ENCODE measurements around the gene FMN1. TPM values are rescaled to one million over a fixed set of nuclear protein-coding genes. Genes with fewer than 3 reads are reported as not detected.

Gene FMN1
- total and polyA plus RNA-seq, 10 of the 15 experiments (the other 5 are each of a cell fraction or from before 2014, with no cell fraction given) = 0.05 to 0.16 (median 0.08) TPM; not detected in 4

- TF ChIP-seq SUPT20H (IDR thresholded peaks at IDR 0.05; ENCODE audit: borderline replicate concordance, control insufficient read depth, low read depth, low read length) = no peak
- peak; percentile 73; the same call in 1 of the 2 replicates for TF ChIP-seq RELB (IDR thresholded peaks at IDR 0.05; ENCODE audit: low read depth)
- peak; percentile 75; the same call in 1 of the 2 replicates for TF ChIP-seq EED (IDR thresholded peaks at IDR 0.05; ENCODE audit: low read depth)
- TF ChIP-seq NFXL1 (IDR thresholded peaks at IDR 0.05; ENCODE audit: borderline replicate concordance) = no peak
- peak; percentile 54 for TF ChIP-seq IKZF1 (conservative IDR thresholded peaks at IDR 0.05)
These were observed 286.2 kb downstream of the FMN1 start (continued) for GRCh38 chr15:32908135-32908801.

GRCh38 chr15:32905481-32905880, 289.0 kb downstream of the FMN1 start:
- SMC1A ChIA-PET (ENCODE audit: uncharacterized antibody, unreplicated experiment) = no interaction called here
- no peak for ATAC-seq
- TF ChIP-seq RUNX3 (IDR thresholded peaks at IDR 0.05; ENCODE audit: low read length) (no peak), NRF1 (conservative IDR thresholded peaks at IDR 0.05; ENCODE audit: low read depth, low read length) (no peak), PML (IDR thresholded peaks at IDR 0.05; ENCODE audit: low read length) (no peak), BHLHE40 (IDR thresholded peaks at IDR 0.05; ENCODE audit: borderline replicate concordance in 1 of 2, low read depth in 2 of 2, low read length in 1 of 2) (no peak), IRF5 (IDR thresholded peaks at IDR 0.05; ENCODE audit: borderline replicate concordance) (no peak), ZBTB40 (IDR thresholded peaks at IDR 0.05; ENCODE audit: borderline replicate concordance) (no peak), SUPT20H (IDR thresholded peaks at IDR 0.05; ENCODE audit: borderline replicate concordance, control insufficient read depth, low read depth, low read length) (no peak), ZNF24 (IDR thresholded peaks at IDR 0.05) (no peak), RCOR1 (conservative IDR thresholded peaks at IDR 0.05; ENCODE audit: low read depth, low read length) (no peak), PAX8 (IDR thresholded peaks at IDR 0.05) (no peak), NFYA (IDR thresholded peaks at IDR 0.05; ENCODE audit: borderline replicate concordance, low read depth, low read length) (no peak)

More at GRCh38 chr15:32905481-32905880, 289.0 kb downstream of the FMN1 start:
- ChIA-PET RAD21 (ENCODE audit: unreplicated experiment) (no interaction called here), CTCF (no interaction called here), POLR2A (no interaction called here)
- FAIRE-seq (no peak), DNase-seq (ENCODE audit: low read depth, low spot score) (no peak)
- Histone ChIP-seq H2AFZ (ENCODE audit: control insufficient read depth, low read depth, low read length) (no peak overlapping the region), H4K20me1 (ENCODE audit: control insufficient read depth, insufficient read depth) (no peaks in the 10 kb centered on the region), H3K9ac (ENCODE audit: control insufficient read depth, insufficient read depth, low read length) (no peak overlapping the region), H3K79me2 (ENCODE audit: control insufficient read depth, insufficient read depth, low read length) (no peaks in the 10 kb centered on the region), H3K4me3 (no peak overlapping the region), H3K9me3 (replicated peaks; ENCODE audit: control insufficient read depth, insufficient read depth, low read length) (no peaks in the 10 kb centered on the region), H3K36me3 (ENCODE audit: control insufficient read depth in 2 of 2, insufficient read depth in 2 of 2, low read length in 1 of 2) (no peaks in the 10 kb centered on the region), H3K4me1 (ENCODE audit: control insufficient read depth, insufficient read depth, low read length) (peaks cover 24% of the 10 kb centered on the region), H3K27me3 (replicated peaks in 1 of 2; ENCODE audit: control insufficient read depth in 2 of 2, insufficient read depth in 2 of 2, low read length in 1 of 2) (no peaks in the 10 kb centered on the region), H3K4me2 (ENCODE audit: control insufficient read depth, insufficient read depth) (no peak overlapping the region), H3K27ac (ENCODE audit: control insufficient read depth, insufficient read depth) (no peak overlapping the region)
- no TSS peak for BruUV-seq (replicated peaks)
- 66% methylated on average over 4 of the region's 4 CpGs for WGBS (ENCODE audit: insufficient coverage, insufficient replicate concordance, low lambda C conversion rate, missing lambda C conversion rate)
- in situ Hi-C loops (cut with MboI) = no loop called here
- intact Hi-C loops (cut with micrococcal nuclease; ENCODE audit: unreplicated experiment) = no loop called here

Measured in GM12878 (cell line).